A549 (cell line): ENCODE data around the gene KRTAP5-4. TPM values are rescaled to one million over a fixed set of nuclear protein-coding genes. Genes with fewer than 3 reads are reported as not detected.

Experiments
- ATAC-seq, 2 experiments: fragments of 200-7000 bp in 1 of 2; fragments of >200 bp in 1 of 2; cut with Nextera tagmentation in 1 of 2; cut with Tn5 transposase in 1 of 2; 3 replicates each; pipeline versions ENCODE4 v1.8.0 to v1.9.1; 2018 to 2020; ENCODE audit warnings: mild to moderate bottlenecking in 1 of 2, moderate library complexity in 1 of 2
- CTCF ChIA-PET: fragments of 300-600 bp; sonication (Branson Sonifier 250); formaldehyde crosslinking; extraction: SDS; loops from one replicate; lab custom pipeline; 2021; ENCODE audit warnings: antibody characterized with exemption, inconsistent platforms; lab: Yijun Ruan, JAX
- POLR2A ChIA-PET: fragments of 350-600 bp; formaldehyde crosslinking; extraction: SDS; loops from one replicate; lab custom pipeline; 2021; ENCODE audit warnings: antibody characterized with exemption, inconsistent platforms; lab: Yijun Ruan, JAX
- DNase-seq, 2 experiments: peaks; one replicate each; pipeline versions ENCODE4 v3.0.0 to v3.0.0-alpha.2; 2011 to 2016; ENCODE audit warnings: low read depth in 1 of 2, low spot score in 1 of 2
- FAIRE-seq: peaks from 2 replicates; lab custom pipeline; 2011; peaks lifted over from hg19 to GRCh38; lab: Jason Lieb, UNC
- H3K27ac ChIP-seq, 2 experiments: fragments of >200 bp; sonication (Bioruptor Twin); formaldehyde crosslinking; 3 replicates each; pipeline ENCODE4 v1.5.1; 2016 to 2017
- H3K4me1 ChIP-seq: fragments of >200 bp; sonication (Bioruptor Twin); formaldehyde crosslinking; 3 replicates; pipeline ENCODE4 v1.6.1; 2016
- H3K4me2 ChIP-seq: fragments of >200 bp; sonication (Bioruptor Twin); formaldehyde crosslinking; 3 replicates; pipeline ENCODE4 v1.6.1; 2016
- H3K4me3 ChIP-seq: fragments of >200 bp; sonication (Bioruptor Twin); formaldehyde crosslinking; 3 replicates; pipeline ENCODE4 v1.5.1; 2016
- H3K9me3 ChIP-seq: fragments of >200 bp; sonication (Bioruptor Twin); formaldehyde crosslinking; 3 replicates; pipeline ENCODE4 v1.6.1; 2016
- ATOH8 ChIP-seq: fragments of 250-450 bp; sonication (Bioruptor Pico); IDR thresholded peaks from 2 replicates; pipeline ENCODE4 v1.5.0; 2020; ENCODE audit warnings: low read depth, mild to moderate bottlenecking, moderate library complexity
- BCL3 ChIP-seq: fragments of >200 bp; sonication (Bioruptor Twin); formaldehyde crosslinking; IDR thresholded peaks from 3 replicates; pipeline ENCODE4 v1.6.1; 2016
- BHLHE40 ChIP-seq: IDR thresholded peaks from 2 replicates; pipeline ENCODE4 v1.6.1; 2012; ENCODE audit warnings: low read depth, low read length, inconsistent platforms
- CBX2 ChIP-seq: fragments of 200-600 bp; sonication (generic); IDR thresholded peaks from 2 replicates; pipeline ENCODE4 v1.6.1; 2016; ENCODE audit warnings: low read depth, mild to moderate bottlenecking, borderline replicate concordance
- E2F6 ChIP-seq: IDR thresholded peaks from 2 replicates; pipeline ENCODE4 v1.6.1; 2012; ENCODE audit warnings: low read depth, borderline replicate concordance
- EHF ChIP-seq: fragments of 250-450 bp; sonication (Bioruptor Pico); IDR thresholded peaks from 2 replicates; pipeline ENCODE4 v1.5.0; 2020; ENCODE audit warnings: mild to moderate bottlenecking
- FOSB ChIP-seq: fragments of 250-450 bp; sonication (Bioruptor Pico); IDR thresholded peaks from 2 replicates; pipeline ENCODE4 v1.5.0; 2020; ENCODE audit warnings: mild to moderate bottlenecking, moderate library complexity
- HES2 ChIP-seq: fragments of >200 bp; sonication (Bioruptor Twin); formaldehyde crosslinking; IDR thresholded peaks from 2 replicates; pipeline ENCODE4 v1.6.1; 2016
- HEYL ChIP-seq: fragments of 250-450 bp; sonication (Bioruptor Pico); IDR thresholded peaks from 2 replicates; pipeline ENCODE4 v1.8.0; 2021; ENCODE audit warnings: mild to moderate bottlenecking, moderate library complexity
- HMGXB4 ChIP-seq: fragments of 250-450 bp; sonication (Bioruptor Pico); IDR thresholded peaks from 2 replicates; pipeline ENCODE4 v1.5.0; 2021; ENCODE audit warnings: mild to moderate bottlenecking, moderate library complexity, borderline replicate concordance
- HOXB5 ChIP-seq: fragments of 250-450 bp; sonication (Bioruptor Pico); IDR thresholded peaks from 2 replicates; pipeline ENCODE4 v1.5.0; 2020; ENCODE audit warnings: mild to moderate bottlenecking, moderate library complexity
- MAZ ChIP-seq: fragments of 150-350 bp; IDR thresholded peaks from 2 replicates; pipeline ENCODE4 v1.6.1; 2014; ENCODE audit warnings: antibody characterized with exemption, low read depth, low read length, borderline replicate concordance
- MYC ChIP-seq: IDR thresholded peaks from 2 replicates; pipeline ENCODE4 v1.6.1; 2012; ENCODE audit warnings: mild to moderate bottlenecking, inconsistent platforms, low read length, improper control_type of control experiment, borderline replicate concordance
- NR3C1 ChIP-seq: fragments of >200 bp; sonication (Bioruptor Twin); formaldehyde crosslinking; IDR thresholded peaks from 3 replicates; pipeline ENCODE4 v1.6.1; 2017
- PBX3 ChIP-seq: IDR thresholded peaks from 2 replicates; pipeline ENCODE4 v1.6.1; 2012
- RCOR1 ChIP-seq: fragments of 150-350 bp; IDR thresholded peaks from 2 replicates; pipeline ENCODE4 v1.6.1; 2014; ENCODE audit warnings: antibody characterized with exemption, low read length, low read depth
- RFX5 ChIP-seq: fragments of 450-650 bp; IDR thresholded peaks from 2 replicates; pipeline ENCODE4 v1.7.1; 2014; ENCODE audit warnings: antibody characterized with exemption, mild to moderate bottlenecking, moderate library complexity
- TP53 ChIP-seq: fragments of 250-450 bp; sonication (Bioruptor Pico); IDR thresholded peaks from 2 replicates; pipeline ENCODE4 v1.5.0; 2021; ENCODE audit warnings: mild to moderate bottlenecking, moderate library complexity
- ZFP36 ChIP-seq: fragments of 450-650 bp; IDR thresholded peaks from 2 replicates; pipeline ENCODE4 v1.6.1; 2014; ENCODE audit warnings: borderline replicate concordance; ENCODE audit not compliant: partially characterized antibody
- ZSCAN20 ChIP-seq: fragments of 250-450 bp; sonication (Bioruptor Pico); IDR thresholded peaks from 2 replicates; pipeline ENCODE4 v1.8.0; 2022; ENCODE audit warnings: mild to moderate bottlenecking, moderate library complexity
- WGBS: methylation state at CpG from one replicate; pipeline ENCODE4 v1.1.6; 2017; ENCODE audit errors: missing lambda C conversion rate; 5-methylcytosine and 5-hydroxymethylcytosine counted together
- polyA plus RNA-seq, 4 experiments: library from polyadenylated mRNA; depleted of rRNA in 3 of 4; stranded (reverse); fragments of >200 nt; fragmentation: RNase III in 1 of 4; extraction: RNeasy Plus Mini Kit Qiagen cat#74134 plus additional on column Dnase treatment in 1 of 4; gene quantifications; 2 replicates in 3 of 4; 3 replicates in 1 of 4; pipeline ENCODE4 v1.2.3, GENCODE V29; 2011 to 2017

The KRTAP5-4 gene
- polyA plus RNA-seq, 2 of the 4 experiments (the other 2 are of a cell fraction): not detected

GRCh38 chr11:1667906-1668305 is 46.0 kb upstream of the KRTAP5-4 start:
- ATAC-seq: no peak
- WGBS: 58% methylated on average over 9 of the region's 16 CpGs
- no peak overlapping the region for H3K27ac ChIP-seq
- H3K4me1 ChIP-seq: no peaks in the 10 kb centered on the region
- H3K9me3 ChIP-seq: no peaks in the 10 kb centered on the region
- H3K4me2 ChIP-seq: no peak overlapping the region
- no peak overlapping the region for H3K4me3 ChIP-seq
- POLR2A ChIA-PET: no interaction called here
- TF ChIP-seq MAZ (no peak), FOSB (CRISPR knock-in tag) (no peak), NR3C1 (no peak), RCOR1 (no peak), E2F6 (no peak), BCL3 (no peak), EHF (CRISPR knock-in tag) (no peak), HMGXB4 (CRISPR knock-in tag) (no peak), ZFP36 (no peak), HOXB5 (no peak), HEYL (CRISPR knock-in tag) (no peak), PBX3 (no peak), BHLHE40 (no peak)
- no peak for DNase-seq
- CTCF ChIA-PET: interaction anchor here (7.7 kb wide), 1 partner anchor 15 kb away, joined by 34 read pairs; no protein-coding TSS in a partner anchor
- FAIRE-seq: no peak

GRCh38 chr11:1667121-1667850 is 45.3 kb upstream of the KRTAP5-4 start:
- Histone ChIP-seq H3K27ac (no peak overlapping the region), H3K4me3 (no peak overlapping the region), H3K9me3 (no peaks in the 10 kb centered on the region), H3K4me1 (no peaks in the 10 kb centered on the region), H3K4me2 (no peak overlapping the region)
- POLR2A ChIA-PET: no interaction called here
- WGBS: 71% methylated on average over 16 of the region's 24 CpGs
- TF ChIP-seq TP53 (no peak), MYC (no peak), ZSCAN20 (no peak), HES2 (no peak), ATOH8 (no peak), CBX2 (no peak), RFX5 (no peak)
- DNase-seq (no peak), FAIRE-seq (no peak), ATAC-seq (no peak; a peak in 3 of 6 replicates)
- CTCF ChIA-PET: interaction anchor here (7.7 kb wide), 1 partner anchor 15 kb away, joined by 34 read pairs; no protein-coding TSS in a partner anchor
